Thoracic aorta (tissue), 2 donors: ENCODE results near the gene CFAP126. TPM values are rescaled to one million over a fixed set of nuclear protein-coding genes. Genes with fewer than 3 reads are reported as not detected.
"Not testable (repeated sequence)": the region's sequence is repeated elsewhere in the genome, so short reads cannot be mapped to it uniquely, and the experiment has no call there.

ENCODE experiments used
- ATAC-seq: fragments of 150-250 bp; one replicate; pipeline ENCODE4 v1.8.0; 2017; ENCODE audit warnings: low read depth; ENCODE audit not compliant: insufficient number of reproducible peaks, low FRiP score
- DNase-seq: peaks from one replicate; pipeline ENCODE4 v3.0.0-alpha.2; 2020; ENCODE audit warnings: low spot score
- H3K27ac ChIP-seq, 2 donors: fragments of 200-600 bp; sonication (generic); 1 replicate in 1 of 2; 2 replicates in 1 of 2; pipeline ENCODE4 v1.5.1; 2016; ENCODE audit warnings: mild to moderate bottlenecking in 2 of 2, moderate library complexity in 2 of 2
- H3K27me3 ChIP-seq: fragments of 200-600 bp; sonication (generic); replicated peaks from 2 replicates; pipeline ENCODE4 v1.6.0; 2016; ENCODE audit warnings: mild to moderate bottlenecking; ENCODE audit not compliant: insufficient read depth
- H3K36me3 ChIP-seq: fragments of 200-600 bp; sonication (generic); one replicate; pipeline ENCODE4 v1.5.1; 2016
- H3K4me1 ChIP-seq, 2 donors: fragments of 200-600 bp; sonication (generic); 1 replicate in 1 of 2; 2 replicates in 1 of 2; pipeline versions ENCODE4 v1.5.1 to v1.6.0; 2016; ENCODE audit warnings: low read depth in 2 of 2, mild to moderate bottlenecking in 1 of 2; ENCODE audit not compliant: control insufficient read depth in 1 of 2
- H3K4me3 ChIP-seq: fragments of 200-600 bp; sonication (generic); 2 replicates; pipeline ENCODE4 v1.5.1; 2016; ENCODE audit warnings: mild to moderate bottlenecking
- H3K9me3 ChIP-seq: fragments of 200-600 bp; sonication (generic); 2 replicates; pipeline ENCODE4 v1.5.1; 2016
- CTCF ChIP-seq: fragments of 200-600 bp; sonication (generic); IDR thresholded peaks from one replicate; pipeline ENCODE4 v1.5.1; 2019; ENCODE audit warnings: antibody characterized with exemption
- total RNA-seq, 2 donors: library from RNA; depleted of rRNA; stranded (reverse); fragments of >200 nt; gene quantifications; one replicate each; pipeline versions ENCODE4 v1.1.0 to v1.2.3, GENCODE V29; 2016

CFAP126 gene
- total RNA-seq, 2 donors from 2014 or later: not detected

- DNase-seq: no peak
- no peaks in the 10 kb centered on the region for H3K36me3 ChIP-seq
- H3K4me1 ChIP-seq: peaks cover 7% of the 10 kb centered on the region in 2 donors
- H3K4me3 ChIP-seq: no peak overlapping the region
- H3K27ac ChIP-seq: no peak overlapping the region
- H3K27me3 ChIP-seq: no peaks in the 10 kb centered on the region
- no peak for ATAC-seq
- no peaks in the 10 kb centered on the region for H3K9me3 ChIP-seq
- TF ChIP-seq CTCF: no peak
Observed at GRCh38 chr1:161393151-161393550, 25.5 kb upstream of the CFAP126 start.

GRCh38 chr1:161391611-161392010 is 23.9 kb upstream of the CFAP126 start:
- DNase-seq: no peak

GRCh38 chr1:161391136-161391535 is 23.5 kb upstream of the CFAP126 start:
- H3K4me3 ChIP-seq: peak overlapping the region; percentile 73
- H3K27ac ChIP-seq, H3K4me1 ChIP-seq, H3K36me3 ChIP-seq, DNase-seq, ATAC-seq, H3K9me3 ChIP-seq, H3K27me3 ChIP-seq: not testable (repeated sequence)

More at GRCh38 chr1:161391611-161392010, 23.9 kb upstream of the CFAP126 start:
- no peak for ATAC-seq
- TF ChIP-seq CTCF: no peak
- H3K27me3 ChIP-seq: no peaks in the 10 kb centered on the region
- peaks cover 7% of the 10 kb centered on the region in 2 donors for H3K4me1 ChIP-seq
- no peak overlapping the region for H3K27ac ChIP-seq
- H3K9me3 ChIP-seq: no peaks in the 10 kb centered on the region
- H3K36me3 ChIP-seq: no peaks in the 10 kb centered on the region
- H3K4me3 ChIP-seq: no peak overlapping the region

GRCh38 chr1:161390559-161390858 is 22.8 kb upstream of the CFAP126 start:
- no peak for TF ChIP-seq CTCF
- Histone ChIP-seq H3K4me3 (peak overlapping the region; percentile 73), H3K4me1 (peaks cover 7% of the 10 kb centered on the region in 2 donors), H3K9me3 (no peaks in the 10 kb centered on the region), H3K27me3 (no peaks in the 10 kb centered on the region), H3K36me3 (no peaks in the 10 kb centered on the region), H3K27ac (peak overlapping the region; percentile 59 to 64)
- ATAC-seq (no peak), DNase-seq (no peak)

DNA sequence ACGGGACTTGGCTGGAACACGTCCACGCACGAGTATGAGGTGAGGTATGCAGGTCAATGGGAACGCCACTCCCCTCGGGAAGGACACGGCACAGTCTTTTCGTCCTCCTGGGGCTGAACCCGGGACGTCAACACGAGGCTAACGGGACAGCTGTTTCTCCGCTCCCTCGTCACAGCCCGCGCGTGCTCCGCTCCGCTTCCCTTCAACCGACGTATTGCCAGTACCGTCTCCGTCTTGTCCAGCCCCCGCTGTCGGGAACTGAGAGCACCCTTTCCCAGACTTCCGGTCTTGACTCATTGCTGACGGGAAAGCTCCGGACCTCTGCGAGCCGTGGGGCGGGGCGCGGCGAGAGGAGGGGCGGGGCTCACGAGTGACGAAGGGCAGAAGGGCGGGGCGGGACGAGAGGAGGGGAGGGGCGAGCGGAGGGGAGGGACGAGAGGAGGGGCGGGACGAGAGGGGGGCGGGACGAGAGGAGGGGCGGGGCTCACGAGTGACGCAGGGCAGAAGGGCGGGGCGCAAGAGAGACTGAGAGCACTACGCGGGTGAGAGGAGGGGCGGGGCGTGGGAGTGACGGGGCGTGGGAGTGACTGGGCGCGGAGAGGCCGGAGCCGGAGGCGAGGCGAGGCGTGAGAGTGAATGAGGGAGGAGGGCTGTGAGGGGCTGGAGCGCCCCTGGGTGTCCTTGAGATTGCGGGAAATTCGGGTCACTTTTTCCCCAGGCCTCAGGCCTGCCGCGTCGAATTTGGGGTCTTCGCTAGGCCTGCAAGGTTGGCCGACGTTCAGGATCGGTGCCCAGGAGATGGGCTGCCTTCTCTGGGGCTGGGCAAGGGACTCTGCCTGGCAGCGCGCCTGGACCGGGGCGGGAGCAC is 22.2 kb upstream of the CFAP126 start:
- no peaks in the 10 kb centered on the region for H3K36me3 ChIP-seq
- ATAC-seq: peak; percentile 98
- peak overlapping the region; percentile 87 for H3K27ac ChIP-seq
- H3K4me1 ChIP-seq: peaks cover 7% of the 10 kb centered on the region in 2 donors
- H3K9me3 ChIP-seq: no peaks in the 10 kb centered on the region
- DNase-seq: peak; percentile 97
- no peaks in the 10 kb centered on the region for H3K27me3 ChIP-seq
- H3K4me3 ChIP-seq: peak overlapping the region; percentile 73
- TF ChIP-seq CTCF: no peak

DNA sequence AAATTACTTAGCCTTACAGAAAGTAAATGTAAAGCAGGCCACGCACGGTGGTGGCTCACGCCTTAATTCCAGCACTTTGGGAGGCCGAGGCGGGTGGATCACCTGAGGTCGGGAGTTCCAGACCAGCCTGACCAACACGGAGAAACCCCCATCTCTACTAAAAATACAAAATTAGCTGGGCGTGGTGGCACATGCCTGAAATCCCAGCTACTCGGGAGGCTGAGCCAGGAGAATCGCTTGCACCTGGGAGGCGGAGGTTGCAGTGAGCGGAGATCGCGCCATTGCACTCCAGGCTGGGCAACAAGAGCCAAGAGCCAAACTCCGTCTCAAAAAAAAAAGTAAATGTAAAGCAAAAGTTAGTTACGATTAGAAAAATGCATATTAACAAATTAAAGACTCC is 21.5 kb upstream of the CFAP126 start:
- H3K4me3 ChIP-seq: peak overlapping the region; percentile 71
- H3K36me3 ChIP-seq, H3K9me3 ChIP-seq, DNase-seq, H3K4me1 ChIP-seq, ATAC-seq, H3K27me3 ChIP-seq: not testable (repeated sequence)
- peak overlapping the region; percentile 87 for H3K27ac ChIP-seq
